ENCODE results near the gene CA10. TPM values are rescaled to one million over a fixed set of nuclear protein-coding genes. Genes with fewer than 3 reads are reported as not detected.

Gene CA10
- total RNA-seq, 1 experiment from 2014 or later = not detected

DNA sequence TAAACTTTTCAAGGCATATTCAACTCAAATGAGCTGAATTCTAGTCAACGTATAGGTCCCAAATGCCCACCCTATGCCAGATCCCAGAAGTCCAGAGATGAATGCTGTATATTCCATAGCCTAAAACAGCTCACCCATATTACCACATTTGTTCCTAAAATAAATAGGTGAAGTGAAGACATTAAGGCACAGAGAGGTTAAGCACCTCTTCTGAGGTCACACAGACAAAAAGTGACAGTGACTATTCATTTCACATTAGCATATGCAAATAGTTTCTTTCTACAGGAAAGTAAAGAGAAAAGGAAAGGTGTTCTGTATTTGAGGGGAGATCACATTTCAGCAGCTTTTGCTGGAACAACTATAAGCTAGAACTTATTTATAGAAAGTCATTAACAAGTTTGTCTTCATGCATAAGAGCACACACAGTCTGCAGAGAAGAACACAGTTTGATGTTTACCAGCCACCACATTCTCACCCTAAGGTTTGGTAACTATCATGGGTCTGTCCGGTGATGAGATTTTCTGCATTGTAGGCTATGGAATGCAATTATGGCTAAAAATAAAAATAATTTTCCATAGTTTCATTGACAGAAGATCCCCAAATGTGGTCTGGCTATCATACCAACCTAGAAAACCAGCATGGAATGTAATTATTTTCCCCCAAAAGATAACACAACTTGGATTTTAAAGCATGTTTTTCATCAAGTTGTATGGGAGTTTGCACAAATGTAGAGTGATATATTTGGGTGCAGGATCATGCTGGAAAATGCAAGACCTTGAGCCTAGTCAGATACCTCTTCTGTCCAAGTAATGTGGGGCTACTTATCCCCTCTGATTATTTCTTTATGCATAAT, 496.1 kb downstream of the CA10 start:
- Histone ChIP-seq H3K9me2 (ENCODE audit: insufficient read depth) (no peaks in the 10 kb centered on the region), H3K4me2 (no peak overlapping the region), H3K79me2 (ENCODE audit: low read depth) (no peaks in the 10 kb centered on the region), H3K4me1 (replicated peaks; ENCODE audit: insufficient read depth) (no peaks in the 10 kb centered on the region), H3K36me3 (ENCODE audit: low read depth) (no peaks in the 10 kb centered on the region), H2AFZ (no peak overlapping the region), H3K27me3 (ENCODE audit: insufficient read depth, low read depth) (peaks cover 22% of the 10 kb centered on the region), H3K4me3 (no peak overlapping the region), H3K27ac (no peak overlapping the region), H4K20me1 (ENCODE audit: insufficient read depth) (no peaks in the 10 kb centered on the region), H3F3A (ENCODE audit: insufficient read depth, low read depth) (no peaks in the 10 kb centered on the region), H3K9me3 (ENCODE audit: insufficient read depth, low read depth) (no peaks in the 10 kb centered on the region)
- BruUV-seq (replicated peaks) = no TSS peak
- ChIA-PET CTCF (no interaction called here), POLR2A (ENCODE audit: unreplicated experiment) (no interaction called here)
- no peak for TF ChIP-seq EZH2 (IDR thresholded peaks at IDR 0.05; ENCODE audit: low read depth)
- no peak for TF ChIP-seq CTCF (conservative IDR thresholded peaks at IDR 0.05)
- DNase-seq = no peak
- intact Hi-C loops (cut with micrococcal nuclease; ENCODE audit: unreplicated experiment) = no loop called here

GRCh38 chr17:51661403-51661802, 497.1 kb downstream of the CA10 start:
- CTCF ChIA-PET = no interaction called here

DNA sequence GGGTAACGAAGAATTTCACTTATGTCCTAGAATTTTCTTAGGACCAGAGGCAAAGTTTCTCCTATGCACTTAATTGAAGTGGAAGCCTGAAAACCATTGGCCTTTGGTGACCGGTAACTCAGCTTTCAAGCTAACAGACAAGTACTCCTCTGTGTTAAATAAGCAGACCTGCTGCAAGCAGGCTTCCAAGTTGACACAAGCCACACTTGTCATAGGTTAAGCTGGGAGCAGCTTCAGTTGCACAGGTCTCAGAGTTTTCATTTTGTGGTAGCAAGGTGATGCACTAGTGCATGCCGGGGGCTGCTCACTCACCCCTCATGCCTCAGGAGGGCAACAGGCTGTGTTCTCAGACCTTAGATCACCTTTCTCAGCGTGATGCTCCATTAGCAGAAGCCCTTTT, 498.2 kb downstream of the CA10 start:
- CTCF ChIA-PET = no interaction called here
- Histone ChIP-seq H3K9me3 (ENCODE audit: insufficient read depth, low read depth) (no peaks in the 10 kb centered on the region), H3K4me3 (no peak overlapping the region), H3K27ac (no peak overlapping the region), H4K20me1 (ENCODE audit: insufficient read depth) (no peaks in the 10 kb centered on the region), H3F3A (ENCODE audit: insufficient read depth, low read depth) (no peaks in the 10 kb centered on the region), H3K79me2 (ENCODE audit: low read depth) (no peaks in the 10 kb centered on the region), H3K4me1 (replicated peaks; ENCODE audit: insufficient read depth) (no peaks in the 10 kb centered on the region), H3K27me3 (ENCODE audit: insufficient read depth, low read depth) (peaks cover 15% of the 10 kb centered on the region), H3K36me3 (ENCODE audit: low read depth) (no peaks in the 10 kb centered on the region), H3K4me2 (no peak overlapping the region), H3K9me2 (ENCODE audit: insufficient read depth) (no peaks in the 10 kb centered on the region), H2AFZ (no peak overlapping the region)
- DNase-seq = no peak
- no TSS peak for BruUV-seq (replicated peaks)
- intact Hi-C loops (cut with micrococcal nuclease; ENCODE audit: unreplicated experiment) = no loop called here
- POLR2A ChIA-PET (ENCODE audit: unreplicated experiment) = no interaction called here
- TF ChIP-seq CTCF (conservative IDR thresholded peaks at IDR 0.05) (no peak), EZH2 (IDR thresholded peaks at IDR 0.05; ENCODE audit: low read depth) (no peak)

More at GRCh38 chr17:51661403-51661802, 497.1 kb downstream of the CA10 start:
- H3K9me3 ChIP-seq (ENCODE audit: insufficient read depth, low read depth) = no peaks in the 10 kb centered on the region
- no peaks in the 10 kb centered on the region for H3K36me3 ChIP-seq (ENCODE audit: low read depth)
- H4K20me1 ChIP-seq (ENCODE audit: insufficient read depth) = no peaks in the 10 kb centered on the region
- no peak for DNase-seq
- no peak overlapping the region for H3K4me3 ChIP-seq
- H3K4me1 ChIP-seq (replicated peaks; ENCODE audit: insufficient read depth) = no peaks in the 10 kb centered on the region
- no peaks in the 10 kb centered on the region for H3K79me2 ChIP-seq (ENCODE audit: low read depth)
- no peak overlapping the region for H3K27ac ChIP-seq
- no peak overlapping the region for H2AFZ ChIP-seq
- H3K4me2 ChIP-seq = no peak overlapping the region
- H3K27me3 ChIP-seq (ENCODE audit: insufficient read depth, low read depth) = peaks cover 12% of the 10 kb centered on the region; the same call in 1 of the 2 replicates
- POLR2A ChIA-PET (ENCODE audit: unreplicated experiment) = no interaction called here
- no peaks in the 10 kb centered on the region for H3F3A ChIP-seq (ENCODE audit: insufficient read depth, low read depth)
- intact Hi-C loops (cut with micrococcal nuclease; ENCODE audit: unreplicated experiment) = no loop called here
- H3K9me2 ChIP-seq (ENCODE audit: insufficient read depth) = no peaks in the 10 kb centered on the region
- TF ChIP-seq CTCF (conservative IDR thresholded peaks at IDR 0.05) (no peak), EZH2 (IDR thresholded peaks at IDR 0.05; ENCODE audit: low read depth) (no peak)
- no TSS peak for BruUV-seq (replicated peaks)

Measured in PC-9 (cell line).